ENCODE data around the gene SIK3.
A peak's percentile ranks its signal among the peaks of the same experiment; 100 is the strongest.

The SIK3 gene

DNA sequence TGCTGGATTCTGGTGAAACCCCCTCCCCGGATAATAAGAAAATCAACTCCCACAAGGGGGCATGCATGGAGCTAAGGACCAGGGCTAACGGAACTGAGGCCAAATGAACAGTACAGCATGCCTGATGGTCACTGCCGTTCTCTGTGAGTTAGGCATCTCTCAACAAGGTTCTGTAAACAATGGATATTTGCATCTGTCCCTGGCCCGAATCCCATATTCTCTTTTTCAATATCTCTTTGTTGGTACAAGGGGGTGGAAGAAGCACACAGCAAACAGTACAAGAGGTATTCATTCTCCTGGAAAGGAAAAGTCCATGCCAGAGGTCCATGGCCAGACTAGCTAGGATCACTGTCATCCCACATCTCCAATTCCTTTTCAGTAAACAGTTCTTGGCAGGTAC is 228.6 kb downstream of the SIK3 start:
- H3K27ac ChIP-seq: peak overlapping the region; percentile 62
- no peak for TF ChIP-seq ZFX (IDR thresholded peaks at IDR 0.05; ENCODE audit: borderline replicate concordance)
- TF ChIP-seq, protein P1, sequence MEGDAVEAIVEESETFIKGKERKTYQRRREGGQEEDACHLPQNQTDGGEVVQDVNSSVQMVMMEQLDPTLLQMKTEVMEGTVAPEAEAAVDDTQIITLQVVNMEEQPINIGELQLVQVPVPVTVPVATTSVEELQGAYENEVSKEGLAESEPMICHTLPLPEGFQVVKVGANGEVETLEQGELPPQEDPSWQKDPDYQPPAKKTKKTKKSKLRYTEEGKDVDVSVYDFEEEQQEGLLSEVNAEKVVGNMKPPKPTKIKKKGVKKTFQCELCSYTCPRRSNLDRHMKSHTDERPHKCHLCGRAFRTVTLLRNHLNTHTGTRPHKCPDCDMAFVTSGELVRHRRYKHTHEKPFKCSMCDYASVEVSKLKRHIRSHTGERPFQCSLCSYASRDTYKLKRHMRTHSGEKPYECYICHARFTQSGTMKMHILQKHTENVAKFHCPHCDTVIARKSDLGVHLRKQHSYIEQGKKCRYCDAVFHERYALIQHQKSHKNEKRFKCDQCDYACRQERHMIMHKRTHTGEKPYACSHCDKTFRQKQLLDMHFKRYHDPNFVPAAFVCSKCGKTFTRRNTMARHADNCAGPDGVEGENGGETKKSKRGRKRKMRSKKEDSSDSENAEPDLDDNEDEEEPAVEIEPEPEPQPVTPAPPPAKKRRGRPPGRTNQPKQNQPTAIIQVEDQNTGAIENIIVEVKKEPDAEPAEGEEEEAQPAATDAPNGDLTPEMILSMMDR (IDR thresholded peaks at IDR 0.05): peak; percentile 20; the same call in 1 of the 2 replicates

DNA sequence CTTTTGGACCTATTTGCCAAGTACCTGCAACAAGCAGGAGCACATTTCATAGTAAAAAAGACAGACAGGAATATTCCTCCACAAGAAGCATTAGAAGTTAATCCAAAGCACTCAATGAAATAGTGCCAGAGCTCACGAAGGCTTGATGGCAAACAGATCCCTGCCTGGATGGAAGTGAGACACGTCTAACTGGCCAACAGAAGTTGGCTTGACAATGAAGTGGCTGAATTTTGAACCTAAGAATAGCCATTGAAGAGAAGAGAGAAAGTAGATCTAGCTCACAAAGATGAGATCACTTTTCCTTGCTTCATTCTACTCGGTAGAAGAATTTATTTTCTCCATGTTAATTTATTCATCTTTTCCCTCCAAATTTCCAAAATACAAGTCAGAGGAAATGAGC is 230.2 kb downstream of the SIK3 start:
- TF ChIP-seq ZFX (IDR thresholded peaks at IDR 0.05; ENCODE audit: borderline replicate concordance): no peak
- TF ChIP-seq, protein P1 (IDR thresholded peaks at IDR 0.05): no peak
- H3K27ac ChIP-seq: no peak overlapping the region

DNA sequence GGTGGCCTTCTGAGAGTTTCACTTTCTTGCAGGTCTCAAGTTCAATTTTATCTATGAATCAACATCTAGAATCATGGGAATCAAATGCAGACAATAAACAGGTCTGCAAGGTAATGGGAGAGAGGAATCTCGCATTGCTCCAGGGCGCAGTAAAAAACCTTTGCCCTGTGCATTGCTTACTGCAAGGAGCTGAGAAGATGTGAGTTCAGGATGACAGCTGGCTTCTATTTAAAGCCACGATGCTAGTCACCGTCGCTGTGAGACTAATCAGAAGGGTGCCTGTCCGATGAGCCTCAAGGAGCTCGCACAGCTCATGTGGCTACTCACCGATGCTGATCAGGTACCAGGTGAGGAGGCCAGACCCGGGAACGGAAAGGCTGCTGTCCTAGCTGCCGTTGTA is 230.6 kb downstream of the SIK3 start:
- H3K27ac ChIP-seq: no peak overlapping the region
- TF ChIP-seq, protein P1 (IDR thresholded peaks at IDR 0.05): no peak
- TF ChIP-seq ZFX (IDR thresholded peaks at IDR 0.05; ENCODE audit: borderline replicate concordance): no peak

DNA sequence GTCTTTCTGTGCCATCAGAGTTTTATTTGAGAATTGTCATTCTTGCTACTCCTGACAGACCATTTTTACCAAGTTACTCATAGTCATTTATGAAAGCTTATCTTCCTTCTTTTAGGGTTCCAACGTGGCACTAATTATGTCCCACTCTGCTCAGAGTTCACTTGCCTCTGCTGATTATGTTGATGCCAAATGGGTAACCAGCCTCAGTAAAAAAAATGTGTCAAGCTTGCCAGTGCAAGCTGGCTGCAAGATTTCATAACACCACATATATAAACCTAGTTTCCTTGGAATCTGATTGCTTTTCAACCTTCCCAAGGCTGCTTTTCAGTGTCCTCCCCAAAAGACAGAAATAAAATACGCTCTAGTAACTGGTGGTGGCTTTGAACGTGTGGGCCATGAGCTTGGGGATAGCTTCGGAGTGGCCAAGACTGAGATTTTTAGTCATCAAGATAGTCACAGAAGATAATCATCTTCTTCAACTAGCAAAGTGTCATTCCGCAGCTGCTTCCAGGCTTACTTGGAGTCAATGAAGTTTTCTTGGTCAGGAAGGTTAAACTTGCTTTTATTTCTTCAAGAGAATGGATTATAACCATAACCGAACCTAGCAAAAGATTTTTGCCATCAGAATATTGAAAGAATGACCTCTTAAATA is 231.3 kb downstream of the SIK3 start:
- no peak overlapping the region for H3K27ac ChIP-seq
- TF ChIP-seq, protein P1 (IDR thresholded peaks at IDR 0.05): no peak
- TF ChIP-seq ZFX (IDR thresholded peaks at IDR 0.05; ENCODE audit: borderline replicate concordance): no peak

DNA sequence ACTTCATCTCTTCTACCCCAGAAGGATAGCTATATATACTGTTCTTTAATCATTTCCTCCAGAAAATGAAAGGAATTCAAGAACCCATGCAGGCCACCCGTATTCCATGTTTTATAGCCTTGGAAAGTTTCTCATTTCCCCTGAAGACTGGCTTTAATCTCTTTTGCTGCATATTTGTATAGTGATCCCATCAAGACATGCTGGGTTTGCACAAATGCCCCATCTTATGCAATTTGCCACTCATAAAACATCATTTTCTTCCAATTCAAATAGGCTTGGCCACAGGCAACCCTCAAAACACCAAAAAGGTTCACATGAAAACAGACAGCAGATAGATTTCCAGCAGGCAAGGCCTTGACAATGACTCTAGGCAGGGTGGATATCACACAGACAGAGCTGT is 232.5 kb downstream of the SIK3 start:
- no peak for TF ChIP-seq ZFX (IDR thresholded peaks at IDR 0.05; ENCODE audit: borderline replicate concordance)
- TF ChIP-seq, protein P1 (IDR thresholded peaks at IDR 0.05): no peak
- no peak overlapping the region for H3K27ac ChIP-seq

DNA sequence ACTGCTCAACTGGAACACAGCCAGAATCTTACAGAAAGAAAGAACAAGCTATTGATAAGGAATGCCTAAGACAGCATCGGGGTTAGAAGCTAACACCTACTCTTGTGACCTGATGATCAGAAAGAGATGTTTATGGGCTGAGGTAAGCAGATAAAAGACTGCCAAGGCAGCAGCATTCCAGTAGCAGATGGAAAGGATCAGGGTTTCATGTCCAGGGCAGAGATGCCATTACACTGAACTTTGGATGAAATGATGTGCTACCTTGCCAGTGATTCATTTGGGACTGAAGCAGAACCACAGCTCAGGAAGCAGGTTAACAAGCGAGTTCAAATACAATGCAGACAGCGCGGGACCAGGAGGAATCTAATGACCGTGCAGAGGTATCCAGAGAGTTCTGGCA is 233.7 kb downstream of the SIK3 start:
- TF ChIP-seq ZFX (IDR thresholded peaks at IDR 0.05; ENCODE audit: borderline replicate concordance): no peak
- TF ChIP-seq, protein P1 (IDR thresholded peaks at IDR 0.05): no peak
- H3K27ac ChIP-seq: no peak overlapping the region

DNA sequence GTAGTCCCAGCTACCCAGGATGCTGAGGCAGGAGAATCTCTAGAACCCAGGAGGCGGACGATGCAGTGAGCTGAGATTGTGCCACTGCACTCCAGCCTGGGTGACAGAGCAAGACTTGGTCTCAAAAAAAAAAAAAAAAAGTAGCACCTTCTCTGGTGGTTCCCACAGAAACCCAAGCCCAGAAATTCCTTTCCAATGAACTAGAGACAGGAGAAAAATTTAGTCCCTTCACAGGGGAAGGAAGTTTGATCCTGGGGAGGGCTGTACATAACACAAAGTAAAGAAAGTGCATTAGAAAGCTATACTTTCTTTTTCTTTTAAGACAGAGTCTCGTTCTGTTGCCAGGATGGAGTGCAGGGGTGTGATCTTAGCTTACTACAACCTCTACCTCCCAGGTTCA is 235.3 kb downstream of the SIK3 start:
- TF ChIP-seq, protein P1 (IDR thresholded peaks at IDR 0.05): no peak
- TF ChIP-seq ZFX (IDR thresholded peaks at IDR 0.05; ENCODE audit: borderline replicate concordance): no peak

More for the DNA sequence above, 235.3 kb downstream of the SIK3 start:
- H3K27ac ChIP-seq: no peak overlapping the region
